GM20000 (cell line): Measurements from ENCODE around the gene SNF8.

Experiments used
- DNase-seq: peaks from one replicate; pipeline ENCODE4 v3.0.0; 2012; ENCODE audit warnings: low spot score
- TF ChIP-seq, protein P1 (sequence below): IDR thresholded peaks from 2 replicates; pipeline ENCODE4 v1.5.1; 2012; ENCODE audit warnings: mild to moderate bottlenecking, control low read depth; ENCODE audit errors: extremely low read depth, missing control alignments

Gene SNF8

DNA sequence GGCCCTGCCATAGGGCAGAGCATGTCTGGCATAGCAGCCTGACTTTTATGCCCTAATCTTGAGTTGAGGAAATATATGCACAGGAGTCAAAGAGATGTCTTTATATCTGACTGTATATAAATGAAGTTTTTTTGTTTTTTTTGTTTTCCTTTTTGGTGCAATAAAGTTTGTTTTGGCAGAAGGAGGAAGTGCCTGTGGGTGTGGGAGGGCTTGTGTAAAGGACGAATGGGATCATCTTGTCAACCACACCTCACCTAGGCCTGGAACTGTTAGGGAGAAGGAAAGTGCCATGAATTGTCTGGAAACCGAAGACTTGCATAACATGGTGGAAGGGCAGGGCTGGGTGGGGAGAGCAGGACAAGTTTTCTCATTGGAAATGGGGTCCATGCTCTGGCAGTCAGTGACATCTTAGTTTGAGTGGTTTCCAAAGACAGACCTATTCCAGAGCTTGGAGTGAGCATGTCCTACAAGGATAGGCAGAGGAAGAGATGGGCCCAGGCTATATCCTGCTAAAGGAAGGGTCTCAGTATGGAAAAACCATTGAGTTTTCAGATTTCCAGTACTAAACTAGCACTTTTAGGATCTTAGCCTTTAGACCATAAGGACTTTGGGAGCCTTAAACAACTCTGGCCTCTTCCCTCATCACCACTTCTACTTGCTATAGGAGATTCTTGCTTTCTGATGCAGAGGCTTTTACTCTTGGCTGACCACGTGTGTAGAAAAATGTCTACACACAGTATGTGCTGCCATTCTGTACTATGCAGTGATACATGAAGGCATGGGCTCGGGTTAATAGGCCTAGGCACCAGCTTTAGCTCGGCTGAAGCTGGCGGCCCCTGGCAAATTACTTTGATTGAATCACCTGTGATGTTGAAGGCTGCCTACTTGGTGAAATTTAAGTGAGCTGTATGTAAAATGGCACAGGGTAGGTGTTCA, 15.5 kb downstream of the SNF8 start:
- TF ChIP-seq, protein P1, sequence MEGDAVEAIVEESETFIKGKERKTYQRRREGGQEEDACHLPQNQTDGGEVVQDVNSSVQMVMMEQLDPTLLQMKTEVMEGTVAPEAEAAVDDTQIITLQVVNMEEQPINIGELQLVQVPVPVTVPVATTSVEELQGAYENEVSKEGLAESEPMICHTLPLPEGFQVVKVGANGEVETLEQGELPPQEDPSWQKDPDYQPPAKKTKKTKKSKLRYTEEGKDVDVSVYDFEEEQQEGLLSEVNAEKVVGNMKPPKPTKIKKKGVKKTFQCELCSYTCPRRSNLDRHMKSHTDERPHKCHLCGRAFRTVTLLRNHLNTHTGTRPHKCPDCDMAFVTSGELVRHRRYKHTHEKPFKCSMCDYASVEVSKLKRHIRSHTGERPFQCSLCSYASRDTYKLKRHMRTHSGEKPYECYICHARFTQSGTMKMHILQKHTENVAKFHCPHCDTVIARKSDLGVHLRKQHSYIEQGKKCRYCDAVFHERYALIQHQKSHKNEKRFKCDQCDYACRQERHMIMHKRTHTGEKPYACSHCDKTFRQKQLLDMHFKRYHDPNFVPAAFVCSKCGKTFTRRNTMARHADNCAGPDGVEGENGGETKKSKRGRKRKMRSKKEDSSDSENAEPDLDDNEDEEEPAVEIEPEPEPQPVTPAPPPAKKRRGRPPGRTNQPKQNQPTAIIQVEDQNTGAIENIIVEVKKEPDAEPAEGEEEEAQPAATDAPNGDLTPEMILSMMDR = no peak
- no peak for DNase-seq

DNA sequence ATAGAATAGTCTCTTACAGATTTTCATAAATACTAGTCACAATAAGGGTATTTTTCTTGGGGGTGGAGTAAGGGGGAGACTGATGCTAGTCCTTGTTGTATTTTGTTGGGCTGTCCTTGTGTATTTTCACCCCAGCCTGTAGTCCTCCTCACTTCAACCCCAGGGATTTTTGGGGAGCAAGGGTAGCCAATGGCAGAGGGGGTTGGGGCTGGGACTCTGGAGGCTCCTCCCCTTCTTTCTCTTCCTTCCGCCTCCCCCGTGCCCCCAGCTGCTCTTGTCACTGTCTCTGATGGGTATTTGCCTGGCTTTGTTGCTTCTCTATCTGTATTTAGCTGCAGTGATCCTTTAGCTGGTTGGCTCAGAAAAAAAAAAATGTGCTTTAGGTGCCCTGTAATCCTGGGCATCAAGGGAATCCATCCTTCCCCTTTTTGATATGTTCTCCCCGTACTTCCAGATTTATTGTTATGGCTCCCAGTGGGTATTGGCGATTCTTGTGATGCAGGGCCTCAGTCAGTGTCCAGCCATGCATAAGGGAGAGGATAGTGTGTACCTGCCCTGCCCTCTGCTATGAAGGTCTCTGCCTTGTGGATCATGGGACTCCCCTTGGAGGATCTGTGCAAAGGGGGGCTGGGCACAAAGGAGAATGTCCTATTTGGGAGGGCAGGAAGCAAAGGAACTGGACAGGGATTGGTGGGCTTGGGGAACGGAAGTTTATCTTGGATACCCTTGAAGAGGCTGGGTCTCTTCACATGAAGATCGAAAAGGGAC, 16.5 kb downstream of the SNF8 start:
- TF ChIP-seq, protein P1 = no peak
- DNase-seq = no peak

DNA sequence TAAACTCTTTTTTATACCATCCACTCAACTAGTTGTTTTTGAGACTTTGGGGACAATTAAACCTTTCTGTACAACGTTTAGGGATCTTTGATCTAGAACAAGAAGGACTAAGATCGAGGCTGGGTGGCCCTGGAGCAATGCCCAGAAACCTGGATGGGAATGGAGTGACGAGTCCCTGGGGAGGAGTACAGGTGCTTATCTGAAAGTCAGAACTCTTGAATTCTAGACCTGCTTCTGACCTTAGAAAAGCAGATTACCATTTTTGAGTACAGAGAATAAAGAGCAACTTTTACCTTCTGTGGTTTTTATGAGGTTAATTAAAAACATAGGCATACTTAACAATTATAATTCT, 18.7 kb downstream of the SNF8 start:
- no peak for DNase-seq
- TF ChIP-seq, protein P1 = no peak

DNA sequence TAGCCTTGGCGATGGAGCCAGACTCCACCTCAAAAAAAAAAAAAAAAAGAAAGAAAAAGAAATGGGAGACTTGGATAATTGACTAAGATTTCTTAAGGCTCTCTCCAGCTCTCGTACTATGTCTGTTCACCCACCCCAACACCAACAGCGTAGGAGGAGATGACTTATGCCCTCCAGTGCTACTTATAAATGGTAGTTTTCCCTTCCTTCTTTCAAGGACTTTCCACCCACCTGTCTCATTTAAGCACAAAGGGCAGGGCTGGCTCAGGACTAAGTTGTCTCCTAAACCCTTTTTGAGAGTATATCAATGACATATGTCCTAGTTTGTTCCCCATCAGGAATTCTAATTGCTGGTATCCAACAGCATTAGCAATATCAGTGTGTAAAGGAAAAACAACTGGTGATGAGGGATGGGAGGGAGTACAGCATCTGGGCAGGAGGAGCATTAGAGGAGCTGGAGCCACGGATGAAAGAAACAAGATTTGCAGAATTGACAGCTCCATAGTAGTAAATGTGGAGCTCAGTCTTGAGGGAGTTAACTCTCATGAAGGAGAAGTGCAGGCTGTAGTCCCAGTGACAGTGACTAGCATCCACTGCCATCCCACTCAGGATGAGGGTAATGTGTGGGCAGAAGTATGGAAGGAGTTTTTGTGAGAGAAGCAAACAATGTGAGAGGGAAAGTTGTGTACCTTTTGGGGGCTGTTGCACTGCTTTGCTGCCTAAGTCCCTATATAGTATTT, 19.2 kb downstream of the SNF8 start:
- DNase-seq = no peak

DNA sequence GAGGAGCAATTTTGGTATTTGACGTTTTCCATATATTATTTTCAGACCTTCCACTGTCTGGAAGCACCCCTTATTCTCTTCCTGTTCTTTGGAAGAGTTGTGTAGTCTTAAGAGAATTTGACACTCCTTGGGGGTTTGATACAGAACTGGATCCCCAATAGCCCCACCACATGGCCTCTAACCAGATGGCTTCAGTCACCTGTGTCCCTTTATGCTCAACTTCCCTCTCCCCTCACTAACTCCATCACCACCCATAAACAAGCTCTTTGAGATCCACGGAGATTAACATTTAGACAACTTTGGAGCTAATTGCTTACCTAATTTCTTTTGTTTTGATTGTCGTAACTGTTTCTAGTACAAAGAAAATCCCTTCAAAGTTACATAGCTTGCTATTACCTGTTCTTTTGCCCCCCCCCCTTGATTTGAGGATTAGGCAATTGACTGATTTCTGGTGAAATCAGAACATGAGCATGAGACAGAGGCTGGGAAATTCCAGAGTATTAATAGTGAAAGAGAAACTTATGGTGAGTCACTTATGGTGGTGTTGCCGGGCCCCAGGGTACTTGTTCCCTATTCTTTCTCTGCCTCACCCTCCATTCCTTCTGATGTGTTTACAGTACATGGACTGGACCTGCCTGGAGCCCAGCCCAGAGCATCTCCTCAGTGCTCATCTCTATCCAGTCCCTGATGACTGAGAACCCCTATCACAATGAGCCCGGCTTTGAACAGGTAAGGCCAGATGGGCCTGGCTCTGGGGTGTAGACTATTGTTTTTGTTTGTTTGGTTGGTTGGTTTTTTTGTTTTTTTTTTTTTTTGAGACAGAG, 29.0 kb downstream of the SNF8 start:
- TF ChIP-seq, protein P1 = no peak
- DNase-seq = peak; percentile 70

More for the DNA sequence above, 19.2 kb downstream of the SNF8 start:
- TF ChIP-seq, protein P1 = no peak

DNA sequence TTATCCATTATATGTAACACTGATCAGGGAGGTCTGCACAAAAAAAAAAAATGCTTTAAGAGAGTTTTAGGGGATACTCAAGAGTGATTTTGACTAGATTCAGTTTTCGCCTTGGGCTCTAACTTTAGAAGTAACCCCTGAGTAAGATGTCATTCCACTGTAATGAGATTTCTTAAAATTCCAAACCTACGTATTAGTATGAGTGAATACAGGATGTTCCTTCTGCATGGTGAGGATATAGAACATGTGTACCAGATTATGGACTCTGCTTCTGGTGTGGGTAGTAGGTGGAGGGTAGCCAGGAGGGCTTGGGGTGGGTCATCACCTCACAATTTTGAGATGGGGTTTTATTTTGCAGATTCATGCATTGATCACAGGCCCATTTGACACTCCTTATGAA, 32.2 kb downstream of the SNF8 start:
- TF ChIP-seq, protein P1 = no peak
- no peak for DNase-seq
